Dendritic cell treated with granulocyte-macrophage colony-stimulating factor and Interleukin-4, amounts not matched to agents 40 ng/mL and 50 ng/mL, for 4 days (primary cell): ENCODE data around the gene KLC3.
"Not testable (repeated sequence)": the region's sequence is repeated elsewhere in the genome, so short reads cannot be mapped to it uniquely, and the experiment has no call there.

Experiments used
- H3K27ac Mint-ChIP-seq: one replicate; pipeline ENCODE4 v1.8.0; 2022; ENCODE audit warnings: mild to moderate bottlenecking, mixed read lengths
- H3K27me3 Mint-ChIP-seq: one replicate; pipeline ENCODE4 v1.8.0; 2022; ENCODE audit warnings: mild to moderate bottlenecking, mixed read lengths
- H3K36me3 Mint-ChIP-seq: one replicate; pipeline ENCODE4 v1.8.0; 2022; ENCODE audit warnings: low read depth, mixed read lengths
- H3K4me1 Mint-ChIP-seq: one replicate; pipeline ENCODE4 v1.8.0; 2022; ENCODE audit warnings: low read depth, mixed read lengths
- H3K4me3 Mint-ChIP-seq: one replicate; pipeline ENCODE4 v1.8.0; 2022; ENCODE audit warnings: mild to moderate bottlenecking, moderate library complexity, mixed read lengths
- H3K9me3 Mint-ChIP-seq: one replicate; pipeline ENCODE4 v1.8.0; 2022; ENCODE audit warnings: mixed read lengths
- intact Hi-C: fragments of 100-400 bp; cut with micrococcal nuclease; formaldehyde crosslinking; loops from one replicate; pipeline ENCODE4 v1.15.0; 2022

Gene KLC3

GRCh38 chr19:45306040-45306439 lies 34.5 kb upstream of the KLC3 start:
- H3K27ac Mint-ChIP-seq, result no peak overlapping the region
- H3K4me3 Mint-ChIP-seq, result no peak overlapping the region
- no peaks in the 10 kb centered on the region for H3K4me1 Mint-ChIP-seq
- H3K27me3 Mint-ChIP-seq, result peaks cover 11% of the 10 kb centered on the region
- H3K36me3 Mint-ChIP-seq, result peaks cover 13% of the 10 kb centered on the region
- intact Hi-C loops, result no loop called here
- no peaks in the 10 kb centered on the region for H3K9me3 Mint-ChIP-seq

GRCh38 chr19:45306518-45307027 lies 34.0 kb upstream of the KLC3 start:
- H3K36me3 Mint-ChIP-seq, result peaks cover 13% of the 10 kb centered on the region

GRCh38 chr19:45307361-45307760 lies 33.2 kb upstream of the KLC3 start:
- H3K4me3 Mint-ChIP-seq, result no peak overlapping the region
- peaks cover 6% of the 10 kb centered on the region for H3K36me3 Mint-ChIP-seq
- H3K27me3 Mint-ChIP-seq, result peaks cover 13% of the 10 kb centered on the region
- no peak overlapping the region for H3K27ac Mint-ChIP-seq
- H3K4me1 Mint-ChIP-seq, result peaks cover 10% of the 10 kb centered on the region
- intact Hi-C loops, result no loop called here
- H3K9me3 Mint-ChIP-seq, result no peaks in the 10 kb centered on the region

More at GRCh38 chr19:45306518-45307027, 34.0 kb upstream of the KLC3 start:
- Mint-ChIP-seq H3K4me1 (peaks cover 4% of the 10 kb centered on the region), H3K27me3 (peaks cover 13% of the 10 kb centered on the region), H3K9me3 (no peaks in the 10 kb centered on the region), H3K4me3 (no peak overlapping the region), H3K27ac (no peak overlapping the region)
- intact Hi-C loops, result no loop called here

- H3K9me3 Mint-ChIP-seq, H3K4me3 Mint-ChIP-seq, H3K27ac Mint-ChIP-seq, intact Hi-C loops, H3K4me1 Mint-ChIP-seq, H3K36me3 Mint-ChIP-seq: not testable (repeated sequence)
- peaks cover 20% of the 10 kb centered on the region for H3K27me3 Mint-ChIP-seq
Measured at GRCh38 chr19:45309322-45309721, 31.2 kb upstream of the KLC3 start.

- intact Hi-C loops, result no loop called here
- peaks cover 26% of the 10 kb centered on the region for H3K27me3 Mint-ChIP-seq
- H3K9me3 Mint-ChIP-seq, result no peaks in the 10 kb centered on the region
- no peaks in the 10 kb centered on the region for H3K36me3 Mint-ChIP-seq
- no peak overlapping the region for H3K4me3 Mint-ChIP-seq
- peak overlapping the region; percentile 3 for H3K27ac Mint-ChIP-seq
- H3K4me1 Mint-ChIP-seq, result peaks cover 10% of the 10 kb centered on the region
Measured at GRCh38 chr19:45311621-45312020, 28.9 kb upstream of the KLC3 start.

GRCh38 chr19:45312285-45312684 lies 28.3 kb upstream of the KLC3 start:
- H3K4me1 Mint-ChIP-seq, H3K9me3 Mint-ChIP-seq, intact Hi-C loops, H3K4me3 Mint-ChIP-seq, H3K36me3 Mint-ChIP-seq: not testable (repeated sequence)
- H3K27me3 Mint-ChIP-seq, result peaks cover 31% of the 10 kb centered on the region
- H3K27ac Mint-ChIP-seq, result peak overlapping the region; percentile 3

- intact Hi-C loops, result no loop called here
- Mint-ChIP-seq H3K9me3 (no peaks in the 10 kb centered on the region), H3K4me1 (peaks cover 10% of the 10 kb centered on the region), H3K36me3 (no peaks in the 10 kb centered on the region), H3K4me3 (no peak overlapping the region), H3K27ac (no peak overlapping the region), H3K27me3 (peaks cover 38% of the 10 kb centered on the region)
Measured at GRCh38 chr19:45314708-45315245, 25.8 kb upstream of the KLC3 start.

- no peak overlapping the region for H3K4me3 Mint-ChIP-seq
- no peaks in the 10 kb centered on the region for H3K36me3 Mint-ChIP-seq
- no peaks in the 10 kb centered on the region for H3K9me3 Mint-ChIP-seq
- H3K4me1 Mint-ChIP-seq, result peaks cover 10% of the 10 kb centered on the region
- peaks cover 40% of the 10 kb centered on the region for H3K27me3 Mint-ChIP-seq
- H3K27ac Mint-ChIP-seq, result no peak overlapping the region
- intact Hi-C loops, result no loop called here
Measured at GRCh38 chr19:45315304-45315703, 25.2 kb upstream of the KLC3 start.

- H3K36me3 Mint-ChIP-seq, result no peaks in the 10 kb centered on the region
- H3K9me3 Mint-ChIP-seq, result no peaks in the 10 kb centered on the region
- no peak overlapping the region for H3K4me3 Mint-ChIP-seq
- no peak overlapping the region for H3K27ac Mint-ChIP-seq
- peaks cover 3% of the 10 kb centered on the region for H3K4me1 Mint-ChIP-seq
- intact Hi-C loops, result no loop called here
- peaks cover 53% of the 10 kb centered on the region for H3K27me3 Mint-ChIP-seq
Measured at GRCh38 chr19:45320997-45321775, 19.4 kb upstream of the KLC3 start.

- Mint-ChIP-seq H3K27ac (no peak overlapping the region), H3K36me3 (no peaks in the 10 kb centered on the region), H3K27me3 (peaks cover 48% of the 10 kb centered on the region), H3K4me1 (peaks cover 7% of the 10 kb centered on the region), H3K9me3 (no peaks in the 10 kb centered on the region), H3K4me3 (no peak overlapping the region)
- intact Hi-C loops, result no loop called here
Measured at GRCh38 chr19:45321848-45322247, 18.7 kb upstream of the KLC3 start.

- Mint-ChIP-seq H3K9me3 (no peaks in the 10 kb centered on the region), H3K4me3 (no peak overlapping the region), H3K4me1 (peaks cover 7% of the 10 kb centered on the region), H3K27me3 (peaks cover 46% of the 10 kb centered on the region), H3K27ac (no peak overlapping the region), H3K36me3 (no peaks in the 10 kb centered on the region)
- intact Hi-C loops, result no loop called here
Measured at GRCh38 chr19:45322311-45322710, 18.2 kb upstream of the KLC3 start.

- peaks cover 41% of the 10 kb centered on the region for H3K27me3 Mint-ChIP-seq
- H3K27ac Mint-ChIP-seq, result no peak within 1 kb of the TSS
Measured at GRCh38 chr19:45322744-45323281, 17.7 kb upstream of the KLC3 start, which contains the start of gene CKM. CKM (minus strand) TSS chr19:45322875; CDS start chr19:45319713, 3,162 bp downstream.

GRCh38 chr19:45323671-45324081 lies 16.9 kb upstream of the KLC3 start:
- Mint-ChIP-seq H3K27me3 (peaks cover 42% of the 10 kb centered on the region), H3K4me3 (no peak overlapping the region), H3K9me3 (no peaks in the 10 kb centered on the region), H3K4me1 (peaks cover 7% of the 10 kb centered on the region), H3K36me3 (no peaks in the 10 kb centered on the region), H3K27ac (no peak overlapping the region)
- intact Hi-C loops, result no loop called here

More at GRCh38 chr19:45322744-45323281, 17.7 kb upstream of the KLC3 start, which contains the start of gene CKM:
- Mint-ChIP-seq H3K9me3 (no peaks in the 10 kb centered on the region), H3K4me1 (peaks cover 7% of the 10 kb centered on the region), H3K36me3 (no peaks in the 10 kb centered on the region), H3K4me3 (no peak within 1 kb of the TSS)
- intact Hi-C loops, result no loop called here

GRCh38 chr19:45324349-45324907 lies 16.1 kb upstream of the KLC3 start:
- no peak overlapping the region for H3K4me3 Mint-ChIP-seq
- H3K9me3 Mint-ChIP-seq, result no peaks in the 10 kb centered on the region
- peaks cover 42% of the 10 kb centered on the region for H3K27me3 Mint-ChIP-seq
- H3K27ac Mint-ChIP-seq, result no peak overlapping the region
- H3K36me3 Mint-ChIP-seq, result no peaks in the 10 kb centered on the region
- intact Hi-C loops, result no loop called here
- H3K4me1 Mint-ChIP-seq, result peaks cover 7% of the 10 kb centered on the region
